ENCODE results near the gene BEND7. TPM values are rescaled to one million over a fixed set of nuclear protein-coding genes. Genes with fewer than 3 reads are reported as not detected.
"Not testable (repeated sequence)": the region's sequence is repeated elsewhere in the genome, so short reads cannot be mapped to it uniquely, and the experiment has no call there.

BEND7 gene
- total RNA-seq, 5 donors from 2014 or later (not counting 1 experiment from before 2014, with no cell fraction given) = 1.2 TPM; not detected in 4

GRCh38 chr10:13416760-13417159 lies 112.1 kb downstream of the BEND7 start:
- H3K27me3 Mint-ChIP-seq = peaks cover 6 to 14% of the 10 kb centered on the region in 2 donors
- H3K9me3 ChIP-seq = no peaks in the 10 kb centered on the region
- no peaks in the 10 kb centered on the region for H3K36me3 Mint-ChIP-seq
- CTCF ChIA-PET = no interaction called here
- ATAC-seq (replicated peaks in 1 of 4) (no peak), DNase-seq (no peak)
- peaks cover 0 to 22% of the 10 kb centered on the region in 2 experiments for H3K27me3 ChIP-seq (replicated peaks in 1 of 2; ENCODE audit: control insufficient read depth in 2 of 2, extremely low read depth in 1 of 2, insufficient read depth in 2 of 2, low read length in 1 of 2)
- H3K36me3 ChIP-seq (ENCODE audit: control insufficient read depth in 2 of 2, extremely low read depth in 1 of 2, insufficient read depth in 1 of 2, low read length in 1 of 2) = no peaks in the 10 kb centered on the region
- no peak overlapping the region for H3K27ac Mint-ChIP-seq
- H3K9me3 Mint-ChIP-seq = peaks cover 0 to 5% (median 5%) of the 10 kb centered on the region in 3 donors
- no peaks in the 10 kb centered on the region for H3K4me1 ChIP-seq (ENCODE audit: control insufficient read depth in 1 of 2, extremely low read depth in 1 of 2, insufficient read depth in 2 of 2, low read length in 2 of 2)
- H3K27ac ChIP-seq (ENCODE audit: low read length) = no peak overlapping the region
- H3K4me3 ChIP-seq (ENCODE audit: control insufficient read depth in 1 of 2, extremely low read depth in 1 of 2, low read length in 1 of 2) = no peak overlapping the region
- POLR2A ChIA-PET = no interaction called here
- no peaks in the 10 kb centered on the region for H3K4me1 Mint-ChIP-seq
- no peak overlapping the region for H3K4me3 Mint-ChIP-seq
- 63% methylated on average over 1 of the region's 2 CpGs for WGBS (ENCODE audit: insufficient coverage)

- Histone ChIP-seq H3K9me3 (no peaks in the 10 kb centered on the region), H3K27ac (ENCODE audit: low read length) (no peak overlapping the region), H3K4me3 (ENCODE audit: control insufficient read depth in 1 of 2, extremely low read depth in 1 of 2, low read length in 1 of 2) (no peak overlapping the region), H3K27me3 (replicated peaks in 1 of 2; ENCODE audit: control insufficient read depth in 2 of 2, extremely low read depth in 1 of 2, insufficient read depth in 2 of 2, low read length in 1 of 2) (peaks cover 0 to 29% of the 10 kb centered on the region in 2 experiments), H3K4me1 (ENCODE audit: control insufficient read depth in 1 of 2, extremely low read depth in 1 of 2, insufficient read depth in 2 of 2, low read length in 2 of 2) (no peaks in the 10 kb centered on the region), H3K36me3 (ENCODE audit: control insufficient read depth in 2 of 2, extremely low read depth in 1 of 2, insufficient read depth in 1 of 2, low read length in 1 of 2) (no peaks in the 10 kb centered on the region)
- no peak overlapping the region for H3K4me3 Mint-ChIP-seq
- H3K27me3 Mint-ChIP-seq = peaks cover 11 to 22% of the 10 kb centered on the region in 2 donors
- ATAC-seq (replicated peaks in 1 of 4) = no peak
- ChIA-PET POLR2A (no interaction called here), CTCF (no interaction called here)
- H3K4me1 Mint-ChIP-seq = no peaks in the 10 kb centered on the region
- H3K9me3 Mint-ChIP-seq = peaks cover 0 to 5% (median 5%) of the 10 kb centered on the region in 3 donors
- WGBS (ENCODE audit: insufficient coverage) = 98% methylated on average over 2 of the region's 2 CpGs
- no peak for DNase-seq
- H3K27ac Mint-ChIP-seq = no peak overlapping the region
- no peaks in the 10 kb centered on the region for H3K36me3 Mint-ChIP-seq
These were observed 114.0 kb downstream of the BEND7 start for GRCh38 chr10:13414855-13415254.

- WGBS (ENCODE audit: insufficient coverage) = no CpG with 5 or more reads among the region's 1 CpG
- H3K27me3 ChIP-seq (replicated peaks in 1 of 2; ENCODE audit: control insufficient read depth in 2 of 2, extremely low read depth in 1 of 2, insufficient read depth in 2 of 2, low read length in 1 of 2) = peaks cover 0 to 33% of the 10 kb centered on the region in 2 experiments
- no peak overlapping the region for H3K4me3 Mint-ChIP-seq
- H3K9me3 Mint-ChIP-seq = peaks cover 0 to 5% (median 5%) of the 10 kb centered on the region in 3 donors
- no peak overlapping the region for H3K27ac ChIP-seq (ENCODE audit: low read length)
- POLR2A ChIA-PET = no interaction called here
- no peaks in the 10 kb centered on the region for H3K36me3 ChIP-seq (ENCODE audit: control insufficient read depth in 2 of 2, extremely low read depth in 1 of 2, insufficient read depth in 1 of 2, low read length in 1 of 2)
- H3K27me3 Mint-ChIP-seq = peaks cover 11 to 22% of the 10 kb centered on the region in 2 donors
- H3K9me3 ChIP-seq = no peaks in the 10 kb centered on the region
- H3K4me3 ChIP-seq (ENCODE audit: control insufficient read depth in 1 of 2, extremely low read depth in 1 of 2, low read length in 1 of 2) = no peak overlapping the region
- no peaks in the 10 kb centered on the region for H3K4me1 ChIP-seq (ENCODE audit: control insufficient read depth in 1 of 2, extremely low read depth in 1 of 2, insufficient read depth in 2 of 2, low read length in 2 of 2)
- no peak for ATAC-seq (replicated peaks in 1 of 4)
- H3K36me3 Mint-ChIP-seq = no peaks in the 10 kb centered on the region
- no peaks in the 10 kb centered on the region for H3K4me1 Mint-ChIP-seq
- CTCF ChIA-PET = no interaction called here
- H3K27ac Mint-ChIP-seq = no peak overlapping the region
- DNase-seq = no peak
These were observed 114.7 kb downstream of the BEND7 start for GRCh38 chr10:13414137-13414536.

GRCh38 chr10:13412894-13413293 lies 115.9 kb downstream of the BEND7 start:
- Mint-ChIP-seq H3K27me3 (peaks cover 14 to 27% of the 10 kb centered on the region in 2 donors), H3K4me3 (no peak overlapping the region), H3K9me3 (peaks cover 0 to 5% (median 5%) of the 10 kb centered on the region in 3 donors), H3K36me3 (no peaks in the 10 kb centered on the region), H3K4me1 (no peaks in the 10 kb centered on the region), H3K27ac (no peak overlapping the region)
- H3K27me3 ChIP-seq (replicated peaks in 1 of 2; ENCODE audit: control insufficient read depth in 2 of 2, extremely low read depth in 1 of 2, insufficient read depth in 2 of 2, low read length in 1 of 2) = peaks cover 0 to 33% of the 10 kb centered on the region in 2 experiments
- no peak overlapping the region for H3K4me3 ChIP-seq (ENCODE audit: control insufficient read depth in 1 of 2, extremely low read depth in 1 of 2, low read length in 1 of 2)
- POLR2A ChIA-PET = no interaction called here
- DNase-seq = no peak
- CTCF ChIA-PET = no interaction called here
- no peaks in the 10 kb centered on the region for H3K36me3 ChIP-seq (ENCODE audit: control insufficient read depth in 2 of 2, extremely low read depth in 1 of 2, insufficient read depth in 1 of 2, low read length in 1 of 2)
- no peak overlapping the region for H3K27ac ChIP-seq (ENCODE audit: low read length)
- ATAC-seq (replicated peaks in 1 of 4) = no peak
- H3K4me1 ChIP-seq (ENCODE audit: control insufficient read depth in 1 of 2, extremely low read depth in 1 of 2, insufficient read depth in 2 of 2, low read length in 2 of 2) = no peaks in the 10 kb centered on the region
- no peaks in the 10 kb centered on the region for H3K9me3 ChIP-seq
- 60% methylated on average over 1 of the region's 3 CpGs for WGBS (ENCODE audit: insufficient coverage)

GRCh38 chr10:13404791-13405190 lies 124.0 kb downstream of the BEND7 start:
- no peaks in the 10 kb centered on the region for H3K36me3 ChIP-seq (ENCODE audit: control insufficient read depth in 2 of 2, extremely low read depth in 1 of 2, insufficient read depth in 1 of 2, low read length in 1 of 2)
- no peaks in the 10 kb centered on the region for H3K4me1 ChIP-seq (ENCODE audit: control insufficient read depth in 1 of 2, extremely low read depth in 1 of 2, insufficient read depth in 2 of 2, low read length in 2 of 2)
- Mint-ChIP-seq H3K27ac (no peak overlapping the region), H3K36me3 (no peaks in the 10 kb centered on the region), H3K27me3 (peaks cover 15 to 17% of the 10 kb centered on the region in 2 donors), H3K4me1 (no peaks in the 10 kb centered on the region), H3K4me3 (no peak overlapping the region), H3K9me3 (no peaks in the 10 kb centered on the region)
- 77% methylated on average over 2 of the region's 5 CpGs for WGBS (ENCODE audit: insufficient coverage)
- DNase-seq (no peak), ATAC-seq (replicated peaks in 1 of 4) (no peak)
- CTCF ChIA-PET = interaction anchor here in 1 of 2 donors (0.6 kb wide), 1 partner anchor 1099 kb away, joined by 4 read pairs; no protein-coding TSS in a partner anchor
- H3K4me3 ChIP-seq (ENCODE audit: control insufficient read depth in 1 of 2, extremely low read depth in 1 of 2, low read length in 1 of 2) = no peak overlapping the region
- no peaks in the 10 kb centered on the region for H3K9me3 ChIP-seq
- no peak overlapping the region for H3K27ac ChIP-seq (ENCODE audit: low read length)
- peaks cover 0 to 8% of the 10 kb centered on the region in 2 experiments for H3K27me3 ChIP-seq (replicated peaks in 1 of 2; ENCODE audit: control insufficient read depth in 2 of 2, extremely low read depth in 1 of 2, insufficient read depth in 2 of 2, low read length in 1 of 2)
- POLR2A ChIA-PET = no interaction called here

- WGBS (ENCODE audit: insufficient coverage) = no CpG with 5 or more reads among the region's 3 CpGs
These were observed 124.5 kb downstream of the BEND7 start for GRCh38 chr10:13404305-13404759.

GRCh38 chr10:13403426-13403825 lies 125.4 kb downstream of the BEND7 start:
- H3K4me3 ChIP-seq (ENCODE audit: control insufficient read depth in 1 of 2, extremely low read depth in 1 of 2, low read length in 1 of 2); H3K9me3 ChIP-seq; ATAC-seq (replicated peaks in 1 of 4); H3K4me1 ChIP-seq (ENCODE audit: control insufficient read depth in 1 of 2, extremely low read depth in 1 of 2, insufficient read depth in 2 of 2, low read length in 2 of 2); POLR2A ChIA-PET; CTCF ChIA-PET; H3K27me3 ChIP-seq (replicated peaks in 1 of 2; ENCODE audit: control insufficient read depth in 2 of 2, extremely low read depth in 1 of 2, insufficient read depth in 2 of 2, low read length in 1 of 2); H3K27ac ChIP-seq (ENCODE audit: low read length); H3K27ac Mint-ChIP-seq; H3K36me3 ChIP-seq (ENCODE audit: control insufficient read depth in 2 of 2, extremely low read depth in 1 of 2, insufficient read depth in 1 of 2, low read length in 1 of 2); H3K9me3 Mint-ChIP-seq; DNase-seq; H3K36me3 Mint-ChIP-seq; H3K4me3 Mint-ChIP-seq; H3K4me1 Mint-ChIP-seq: not testable (repeated sequence)
- 88% methylated on average over 7 of the region's 7 CpGs for WGBS (ENCODE audit: insufficient coverage)
- H3K27me3 Mint-ChIP-seq = peaks cover 17 to 18% of the 10 kb centered on the region in 2 donors

More at GRCh38 chr10:13404305-13404759, 124.5 kb downstream of the BEND7 start:
- Mint-ChIP-seq H3K27me3 (peaks cover 16 to 18% of the 10 kb centered on the region in 2 donors), H3K4me1 (no peaks in the 10 kb centered on the region), H3K9me3 (no peaks in the 10 kb centered on the region), H3K27ac (no peak overlapping the region), H3K36me3 (no peaks in the 10 kb centered on the region), H3K4me3 (no peak overlapping the region)
- no peaks in the 10 kb centered on the region for H3K36me3 ChIP-seq (ENCODE audit: control insufficient read depth in 2 of 2, extremely low read depth in 1 of 2, insufficient read depth in 1 of 2, low read length in 1 of 2)
- no peak overlapping the region for H3K4me3 ChIP-seq (ENCODE audit: control insufficient read depth in 1 of 2, extremely low read depth in 1 of 2, low read length in 1 of 2)
- H3K27me3 ChIP-seq (replicated peaks in 1 of 2; ENCODE audit: control insufficient read depth in 2 of 2, extremely low read depth in 1 of 2, insufficient read depth in 2 of 2, low read length in 1 of 2) = peaks cover 0 to 4% of the 10 kb centered on the region in 2 experiments
- no peak overlapping the region for H3K27ac ChIP-seq (ENCODE audit: low read length)
- no peaks in the 10 kb centered on the region for H3K4me1 ChIP-seq (ENCODE audit: control insufficient read depth in 1 of 2, extremely low read depth in 1 of 2, insufficient read depth in 2 of 2, low read length in 2 of 2)
- no peak for ATAC-seq (replicated peaks in 1 of 4)
- ChIA-PET CTCF (interaction anchor here in 1 of 2 donors (0.6 to 0.7 kb wide), 2 partner anchors 29 to 137 kb away, joined by 3 read pairs; no protein-coding TSS in a partner anchor), POLR2A (no interaction called here)
- no peaks in the 10 kb centered on the region for H3K9me3 ChIP-seq
- no peak for DNase-seq
